ENCODE measurements around the gene FBL.

FBL gene

DNA sequence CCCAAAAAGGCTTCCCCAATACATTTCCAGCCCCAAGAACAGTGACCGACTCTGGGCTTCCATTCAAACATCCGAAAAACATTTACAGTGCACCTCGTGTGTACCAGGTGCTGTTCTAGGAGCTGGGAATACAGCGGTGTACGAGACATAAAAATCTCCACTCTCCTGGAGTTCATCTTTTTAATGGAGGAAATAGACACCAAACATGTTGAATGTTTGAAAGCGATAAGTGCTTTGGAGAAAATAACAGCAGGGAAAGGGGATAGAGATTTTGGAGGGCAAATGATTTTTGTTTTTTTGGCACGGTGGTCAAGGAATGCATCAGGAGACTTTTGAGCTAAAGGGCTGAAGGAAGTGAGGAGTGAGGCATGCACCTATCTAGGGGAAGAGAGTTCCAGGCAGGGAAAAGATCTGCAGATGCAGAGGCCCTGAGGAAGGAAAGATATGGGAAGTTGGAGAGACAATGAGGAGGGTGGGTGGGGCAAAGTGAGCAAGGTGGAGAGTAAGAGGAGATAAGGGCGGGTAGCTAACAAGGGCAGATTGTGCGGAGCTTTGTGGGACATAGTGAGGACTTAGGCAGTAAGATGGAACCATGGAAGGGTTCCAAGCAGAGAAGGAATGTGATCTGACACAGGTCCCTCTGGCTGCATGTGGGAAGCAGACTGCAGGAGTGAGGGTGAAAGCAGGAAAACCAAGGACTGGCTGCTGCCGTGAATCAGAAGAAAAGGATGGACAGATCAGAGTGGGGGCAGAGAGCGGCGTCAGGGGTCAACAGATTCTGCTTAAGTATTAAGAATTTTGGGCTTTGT lies 703 bp upstream of the FBL start:
- DNase-seq (ENCODE audit: low read depth) = no peak
- H3K4me3 ChIP-seq (ENCODE audit: low read depth, low read length) = peak overlapping the region; percentile 67
- TF ChIP-seq, protein P1, sequence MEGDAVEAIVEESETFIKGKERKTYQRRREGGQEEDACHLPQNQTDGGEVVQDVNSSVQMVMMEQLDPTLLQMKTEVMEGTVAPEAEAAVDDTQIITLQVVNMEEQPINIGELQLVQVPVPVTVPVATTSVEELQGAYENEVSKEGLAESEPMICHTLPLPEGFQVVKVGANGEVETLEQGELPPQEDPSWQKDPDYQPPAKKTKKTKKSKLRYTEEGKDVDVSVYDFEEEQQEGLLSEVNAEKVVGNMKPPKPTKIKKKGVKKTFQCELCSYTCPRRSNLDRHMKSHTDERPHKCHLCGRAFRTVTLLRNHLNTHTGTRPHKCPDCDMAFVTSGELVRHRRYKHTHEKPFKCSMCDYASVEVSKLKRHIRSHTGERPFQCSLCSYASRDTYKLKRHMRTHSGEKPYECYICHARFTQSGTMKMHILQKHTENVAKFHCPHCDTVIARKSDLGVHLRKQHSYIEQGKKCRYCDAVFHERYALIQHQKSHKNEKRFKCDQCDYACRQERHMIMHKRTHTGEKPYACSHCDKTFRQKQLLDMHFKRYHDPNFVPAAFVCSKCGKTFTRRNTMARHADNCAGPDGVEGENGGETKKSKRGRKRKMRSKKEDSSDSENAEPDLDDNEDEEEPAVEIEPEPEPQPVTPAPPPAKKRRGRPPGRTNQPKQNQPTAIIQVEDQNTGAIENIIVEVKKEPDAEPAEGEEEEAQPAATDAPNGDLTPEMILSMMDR (IDR thresholded peaks at IDR 0.05; ENCODE audit: insufficient read depth, low read depth, low read length, missing control alignments) = no peak

DNA sequence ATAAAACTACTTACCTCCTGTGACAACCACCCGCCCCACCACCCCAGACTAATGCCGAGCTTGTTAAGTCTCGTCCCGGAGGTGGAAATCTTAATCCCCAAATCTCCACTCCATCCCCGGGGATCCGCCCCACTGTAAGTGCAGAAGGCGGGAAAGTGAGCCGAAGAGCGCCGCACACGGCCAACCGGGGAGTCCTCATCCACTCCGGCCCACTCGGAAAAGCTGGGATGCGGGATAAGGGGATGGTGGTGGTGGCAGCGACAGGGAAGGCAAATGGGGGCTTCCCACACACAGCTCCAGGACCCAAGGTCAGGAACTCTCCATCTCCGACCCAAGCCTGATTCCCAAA lies 621 bp downstream of the FBL start:
- DNase-seq (ENCODE audit: low read depth) = peak; percentile 25
- TF ChIP-seq, protein P1 (IDR thresholded peaks at IDR 0.05; ENCODE audit: insufficient read depth, low read depth, low read length, missing control alignments) = no peak
- peak overlapping the region; percentile 67 for H3K4me3 ChIP-seq (ENCODE audit: low read depth, low read length)

DNA sequence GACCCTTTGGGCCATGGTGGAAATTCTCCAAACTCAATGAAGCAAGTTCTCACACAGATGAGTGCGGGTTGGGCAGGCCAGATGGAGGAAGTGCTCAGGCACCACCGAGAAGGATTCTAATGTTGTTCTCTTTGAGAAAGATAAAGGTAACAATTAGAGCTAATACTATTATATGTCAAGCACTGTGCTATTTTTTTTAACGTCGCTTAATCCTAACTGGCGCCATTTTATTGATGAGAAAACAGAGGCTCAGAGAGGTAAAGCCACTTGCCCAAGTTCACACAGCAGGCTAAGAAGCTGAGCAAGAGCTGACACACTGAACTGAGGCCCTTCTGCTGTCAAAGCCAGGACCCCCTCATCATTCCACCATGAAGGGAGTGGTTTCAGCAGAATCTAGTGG lies 1.0 kb downstream of the FBL start:
- TF ChIP-seq, protein P1 (IDR thresholded peaks at IDR 0.05; ENCODE audit: insufficient read depth, low read depth, low read length, missing control alignments) = no peak
- DNase-seq (ENCODE audit: low read depth) = no peak
- H3K4me3 ChIP-seq (ENCODE audit: low read depth, low read length) = peak overlapping the region; percentile 67

DNA sequence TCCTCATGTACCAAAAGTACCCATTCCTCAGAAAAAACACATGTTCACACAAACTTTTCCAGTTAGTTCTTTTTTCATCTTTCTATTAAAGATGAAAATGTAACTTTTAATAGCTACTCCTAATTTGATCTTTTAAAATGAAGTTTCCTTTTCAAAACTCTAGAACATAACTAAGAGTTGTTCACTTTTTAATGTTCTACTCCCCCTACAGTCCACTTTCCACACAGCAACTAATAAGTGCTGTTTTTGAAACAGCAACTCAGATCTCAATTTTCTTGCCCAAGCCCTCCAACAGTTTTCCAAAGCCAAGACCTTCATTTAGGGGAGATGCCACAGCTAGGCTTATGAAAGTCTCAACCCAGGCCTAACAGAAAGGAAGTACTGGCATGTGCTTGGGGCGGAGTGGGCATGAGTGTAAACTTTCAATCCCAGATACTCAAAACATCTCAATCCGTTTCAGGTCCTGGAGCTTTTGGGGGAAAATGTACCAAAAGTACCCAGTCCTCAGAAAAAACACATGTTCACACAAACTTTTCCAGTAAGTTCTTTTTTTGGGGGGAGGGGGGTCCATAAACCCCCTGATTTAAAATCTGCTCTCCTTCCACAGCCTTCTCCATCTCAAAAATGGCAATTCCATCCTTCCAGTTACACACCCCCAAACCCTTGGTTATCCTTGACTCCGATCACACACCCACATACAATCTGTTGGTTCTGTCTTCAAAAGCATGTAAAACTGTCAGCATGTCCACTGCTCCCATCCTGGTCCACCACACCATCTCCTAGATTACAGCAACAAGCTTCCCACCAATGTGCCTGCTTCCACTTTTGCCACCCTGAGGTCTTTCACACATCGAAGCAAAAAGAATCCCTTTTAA lies 2.0 kb downstream of the FBL start:
- DNase-seq (ENCODE audit: low read depth) = peak; percentile 73
- TF ChIP-seq, protein P1 (IDR thresholded peaks at IDR 0.05; ENCODE audit: insufficient read depth, low read depth, low read length, missing control alignments) = peak; percentile 68
- peak overlapping the region; percentile 67 for H3K4me3 ChIP-seq (ENCODE audit: low read depth, low read length)

DNA sequence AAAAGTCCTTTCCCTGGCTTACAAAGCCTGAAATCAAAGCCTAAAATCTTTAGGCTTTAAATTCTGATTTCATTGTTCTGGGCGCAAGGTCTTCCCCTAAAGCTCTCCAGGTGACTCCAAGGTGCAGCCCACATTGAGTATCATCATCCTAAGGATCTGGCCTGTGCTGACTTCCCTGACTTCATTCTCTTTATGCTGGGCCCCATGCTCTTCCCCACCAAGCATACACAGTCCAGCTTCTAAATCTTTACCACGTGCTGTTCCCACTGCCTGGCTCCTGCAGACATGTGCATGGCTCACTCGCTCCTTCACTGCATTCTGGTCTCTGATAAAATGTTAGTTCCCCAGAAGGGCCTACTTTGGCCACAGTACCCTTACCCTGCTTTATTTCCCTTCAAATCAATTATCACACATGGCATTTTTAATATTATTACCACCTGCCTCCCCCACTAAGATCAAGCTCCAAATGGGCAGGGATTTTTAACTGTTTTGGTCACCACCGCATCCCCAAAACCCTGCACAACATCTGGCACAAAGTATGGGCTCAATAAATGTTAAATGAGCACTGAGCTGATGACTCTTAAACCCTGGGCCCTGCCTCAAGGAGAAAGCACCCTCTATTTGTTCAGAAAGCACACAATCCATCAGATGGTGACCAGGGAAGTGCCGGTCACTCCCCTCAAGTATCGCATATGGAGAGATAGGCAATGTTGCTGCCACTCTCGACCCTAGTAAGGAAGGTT lies 3.3 kb downstream of the FBL start:
- no peak for DNase-seq (ENCODE audit: low read depth)
- H3K4me3 ChIP-seq (ENCODE audit: low read depth, low read length) = no peak overlapping the region
- TF ChIP-seq, protein P1 (IDR thresholded peaks at IDR 0.05; ENCODE audit: insufficient read depth, low read depth, low read length, missing control alignments) = no peak

DNA sequence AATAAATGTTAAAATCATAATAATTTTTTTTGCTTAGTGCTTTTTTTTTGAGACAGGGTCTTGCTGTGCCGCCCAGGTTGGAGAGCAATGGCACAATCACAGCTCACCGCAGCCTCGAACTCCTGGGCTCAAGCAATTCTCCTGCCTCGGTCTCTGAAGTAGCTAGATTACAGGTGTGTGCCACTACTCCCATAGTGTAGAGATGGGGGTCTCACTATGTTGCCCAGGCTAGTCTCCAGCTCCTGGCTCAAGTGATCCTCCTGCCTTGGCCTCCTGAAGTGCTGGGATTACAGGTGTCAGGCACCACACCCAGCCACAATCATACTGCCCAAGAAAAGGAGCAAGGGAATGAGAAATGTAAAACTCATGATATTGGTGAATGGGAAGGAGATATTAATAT lies 5.1 kb downstream of the FBL start:
- TF ChIP-seq, protein P1 (IDR thresholded peaks at IDR 0.05; ENCODE audit: insufficient read depth, low read depth, low read length, missing control alignments) = no peak
- H3K4me3 ChIP-seq (ENCODE audit: low read depth, low read length) = no peak overlapping the region
- no peak for DNase-seq (ENCODE audit: low read depth)
